HepG2 (cell line): ENCODE results near the gene NCKAP1. TPM values are rescaled to one million over a fixed set of nuclear protein-coding genes. Genes with fewer than 3 reads are reported as not detected.

ENCODE experiments used
- ATAC-seq: fragments of 200-7000 bp; cut with Tn5 transposase; 3 replicates; pipeline ENCODE4 v1.9.1; 2020; ENCODE audit warnings: mild to moderate bottlenecking, moderate library complexity
- BruUV-seq: library from RNA; stranded (reverse); fragments of 400-500 nt; replicated peaks from 2 replicates; lab custom pipeline; 2021; lab: Mats Ljungman, UMichigan
- CTCF ChIA-PET: fragments of 300-600 bp; formaldehyde crosslinking; extraction: SDS; loops from one replicate; lab custom pipeline; 2021; ENCODE audit warnings: low total read pairs, inconsistent platforms, low intra/inter-chr PET ratio; lab: Yijun Ruan, JAX
- POLR2A ChIA-PET: fragments of 350-600 bp; sonication (Branson Sonifier 250); formaldehyde crosslinking; loops from one replicate; lab custom pipeline; 2020; ENCODE audit warnings: antibody characterized with exemption, inconsistent platforms; lab: Yijun Ruan, JAX
- DNase-seq: peaks from one replicate; pipeline ENCODE4 v3.0.0-alpha.2; 2015; ENCODE audit warnings: low spot score
- FAIRE-seq: peaks from 3 replicates; lab custom pipeline; 2011; peaks lifted over from hg19 to GRCh38; lab: Jason Lieb, UNC
- H2AFZ ChIP-seq: one replicate; pipeline ENCODE4 v1.6.1; 2011; ENCODE audit warnings: low read length, inconsistent platforms
- H3K27ac ChIP-seq: fragments of 300-600 bp; 3 replicates; pipeline ENCODE4 v1.8.0; 2011; ENCODE audit warnings: mixed run types, mild to moderate bottlenecking, mixed read lengths, low read length, inconsistent platforms; ENCODE audit not compliant: insufficient read depth; ENCODE audit errors: extremely low read length
- H3K27me3 ChIP-seq, 2 experiments: fragments of 200-600 bp in 1 of 2; 2 replicates in 1 of 2; 3 replicates in 1 of 2; pipeline versions ENCODE4 v1.6.0 to v1.8.0; 2011; ENCODE audit warnings: low read length in 2 of 2, mild to moderate bottlenecking in 2 of 2, moderate library complexity in 2 of 2, inconsistent platforms in 1 of 2; ENCODE audit not compliant: insufficient read depth in 2 of 2, control insufficient read depth in 1 of 2
- H3K36me3 ChIP-seq, 2 experiments: fragments of 200-600 bp in 1 of 2; replicated peaks in 1 of 2; 2 replicates in 1 of 2; 3 replicates in 1 of 2; pipeline versions ENCODE4 v1.5.1 to v1.8.0; 2011; ENCODE audit warnings: low read length in 2 of 2, inconsistent platforms in 1 of 2; ENCODE audit not compliant: insufficient read depth in 2 of 2, control insufficient read depth in 1 of 2
- H3K4me1 ChIP-seq: 2 replicates; pipeline ENCODE4 v1.5.1; 2012; ENCODE audit warnings: low read length, inconsistent platforms; ENCODE audit not compliant: insufficient read depth
- H3K4me2 ChIP-seq: 2 replicates; pipeline ENCODE4 v1.6.0; 2011; ENCODE audit warnings: low read depth, low read length, inconsistent platforms
- H3K4me3 ChIP-seq, 3 experiments: fragments of 200-600 bp in 1 of 3; sonication (generic), shearing (Covaris generic) in 1 of 3; replicated peaks in 1 of 3; 2 replicates each; pipeline ENCODE4 v1.5.1; 2011 to 2016; ENCODE audit warnings: low read length in 3 of 3, inconsistent platforms in 2 of 3, low read depth in 2 of 3, mild to moderate bottlenecking in 2 of 3, control low read depth in 1 of 3, mixed read lengths in 1 of 3; ENCODE audit not compliant: insufficient read depth in 1 of 3
- H3K79me2 ChIP-seq: one replicate; pipeline ENCODE4 v1.6.1; 2011; ENCODE audit warnings: low read length, inconsistent platforms; ENCODE audit not compliant: insufficient read depth
- H3K9ac ChIP-seq: 2 replicates; pipeline ENCODE4 v1.6.0; 2011; ENCODE audit warnings: mild to moderate bottlenecking, low read depth, low read length, inconsistent platforms; ENCODE audit not compliant: insufficient read depth
- H3K9me3 ChIP-seq: 2 replicates; pipeline ENCODE4 v1.5.1; 2012; ENCODE audit warnings: mild to moderate bottlenecking, low read length
- H4K20me1 ChIP-seq: 2 replicates; pipeline ENCODE4 v1.6.0; 2011; ENCODE audit warnings: inconsistent platforms, mild to moderate bottlenecking, low read length, moderate library complexity; ENCODE audit not compliant: insufficient read depth
- BORCS8-MEF2B ChIP-seq: sonication (generic); formaldehyde crosslinking; IDR thresholded peaks from 2 replicates; pipeline ENCODE4 v1.8.0; 2022; ENCODE audit warnings: mild to moderate bottlenecking, missing genetic modification reagents
- FLYWCH1 ChIP-seq: sonication (generic); formaldehyde crosslinking; IDR thresholded peaks from 2 replicates; pipeline ENCODE4 v1.8.1; 2023; ENCODE audit warnings: mild to moderate bottlenecking, missing genetic modification reagents
- FOXA1 ChIP-seq, 2 experiments: fragments of 450-650 bp in 1 of 2; sonication (generic) in 1 of 2; formaldehyde crosslinking in 1 of 2; IDR thresholded peaks; 2 replicates each; pipeline versions ENCODE4 v1.4.0 to v1.6.1; 2016 to 2020; ENCODE audit warnings: missing genetic modification reagents in 1 of 2
- POLR2A ChIP-seq, 2 experiments: IDR thresholded peaks; 2 replicates each; pipeline ENCODE4 v1.6.1; 2011; ENCODE audit warnings: low read depth in 2 of 2, low read length in 2 of 2, mild to moderate bottlenecking in 1 of 2, moderate library complexity in 1 of 2; ENCODE audit not compliant: insufficient read depth in 1 of 2
- RELA ChIP-seq: sonication (generic); formaldehyde crosslinking; IDR thresholded peaks from 2 replicates; pipeline ENCODE4 v1.4.0; 2020; ENCODE audit warnings: missing genetic modification reagents
- SMC3 ChIP-seq: IDR thresholded peaks from 2 replicates; pipeline ENCODE4 v1.6.1; 2011; ENCODE audit warnings: low read length, improper control_type of control experiment
- ZBTB1 ChIP-seq: sonication (generic); formaldehyde crosslinking; IDR thresholded peaks from 2 replicates; pipeline ENCODE4 v1.4.0; 2020; ENCODE audit warnings: missing genetic modification reagents, borderline replicate concordance
- ZFP82 ChIP-seq: sonication (generic); formaldehyde crosslinking; IDR thresholded peaks from 2 replicates; pipeline ENCODE4 v1.5.1; 2020; ENCODE audit warnings: mild to moderate bottlenecking, missing genetic modification reagents, borderline replicate concordance
- ZNF33A ChIP-seq: sonication (generic); formaldehyde crosslinking; IDR thresholded peaks from 2 replicates; pipeline ENCODE4 v1.5.1; 2020; ENCODE audit warnings: missing genetic modification reagents, mild to moderate bottlenecking, moderate library complexity, borderline replicate concordance
- ZNF556 ChIP-seq: sonication (generic); formaldehyde crosslinking; IDR thresholded peaks from 2 replicates; pipeline ENCODE4 v1.4.0; 2020; ENCODE audit warnings: mild to moderate bottlenecking, missing genetic modification reagents, borderline replicate concordance
- ZNF605 ChIP-seq: sonication (generic); formaldehyde crosslinking; IDR thresholded peaks from 2 replicates; pipeline ENCODE4 v1.8.0; 2022; ENCODE audit warnings: mild to moderate bottlenecking, missing genetic modification reagents
- ZNF615 ChIP-seq: sonication (generic); formaldehyde crosslinking; IDR thresholded peaks from 2 replicates; pipeline ENCODE4 v1.5.0; 2020; ENCODE audit warnings: mild to moderate bottlenecking, missing genetic modification reagents, borderline replicate concordance
- ZNF775 ChIP-seq: sonication (generic); formaldehyde crosslinking; IDR thresholded peaks from 2 replicates; pipeline ENCODE4 v1.4.0; 2020; ENCODE audit warnings: missing genetic modification reagents, mild to moderate bottlenecking, moderate library complexity, borderline replicate concordance
- ZNF782 ChIP-seq: sonication (generic); formaldehyde crosslinking; IDR thresholded peaks from 2 replicates; pipeline ENCODE4 v1.4.0; 2020; ENCODE audit warnings: missing genetic modification reagents, mild to moderate bottlenecking, borderline replicate concordance
- WGBS: methylation state at CpG from one replicate; pipeline ENCODE4 v1.1.6; 2017; ENCODE audit warnings: low lambda C conversion rate; 5-methylcytosine and 5-hydroxymethylcytosine counted together
- in situ Hi-C: cut with HindIII; loops from 2 replicates; pipeline ENCODE4 v1.10.0; 2017; ENCODE audit warnings: low pct_unique_long_range_greater_than_20kb; ENCODE audit not compliant: extremely low pct_ligation_motif_present
- intact Hi-C: fragments of 100-400 bp; cut with micrococcal nuclease; formaldehyde crosslinking; loops from one replicate; pipeline ENCODE4 v1.10.0; 2022; ENCODE audit not compliant: unreplicated experiment
- polyA plus RNA-seq, 8 experiments: library from polyadenylated mRNA; depleted of rRNA in 3 of 8; stranded (reverse) in 7 of 8; unstranded in 1 of 8; fragments of >200 nt; fragmentation: Illumina TruSeq in 4 of 8; extraction: Trizol in 4 of 8; gene quantifications; 2 replicates each; pipeline versions ENCODE4 v1.2.1 to v1.2.3, GENCODE V29; 2011 to 2016; ENCODE audit warnings: low read depth in 4 of 8, missing spikeins in 1 of 8, mixed read lengths in 1 of 8; ENCODE audit not compliant: insufficient read depth in 1 of 8
- total RNA-seq, 5 experiments: library from RNA; depleted of rRNA; stranded (reverse); fragments of >200 nt; fragmentation: Illumina TruSeq; extraction: Trizol; gene quantifications; 2 replicates each; pipeline ENCODE4 v1.2.3, GENCODE V29; 2016; ENCODE audit warnings: low read depth in 1 of 5
- TF ChIP-seq, protein P1 (sequence below): sonication (generic); formaldehyde crosslinking; IDR thresholded peaks from 2 replicates; pipeline ENCODE4 v1.4.0; 2020; ENCODE audit warnings: missing genetic modification reagents
- TF ChIP-seq, protein P2 (sequence below): sonication (generic); formaldehyde crosslinking; IDR thresholded peaks from 2 replicates; pipeline ENCODE4 v1.4.0; 2020; ENCODE audit warnings: missing genetic modification reagents, low read depth, mild to moderate bottlenecking, borderline replicate concordance
- TF ChIP-seq, protein P3 (sequence below): sonication (generic); formaldehyde crosslinking; IDR thresholded peaks from 2 replicates; pipeline ENCODE4 v1.4.0; 2020; ENCODE audit warnings: missing genetic modification reagents, borderline replicate concordance
- TF ChIP-seq, protein P4 (sequence below): sonication (generic); formaldehyde crosslinking; conservative IDR thresholded peaks from 2 replicates; pipeline ENCODE4 v1.8.0; 2022; ENCODE audit warnings: mild to moderate bottlenecking, moderate library complexity, missing genetic modification reagents

Gene NCKAP1
- total and polyA plus RNA-seq, 2 of the 13 experiments (the other 11 are each of a cell fraction or from before 2014, with no cell fraction given) = 72.1 to 96.3 TPM

DNA sequence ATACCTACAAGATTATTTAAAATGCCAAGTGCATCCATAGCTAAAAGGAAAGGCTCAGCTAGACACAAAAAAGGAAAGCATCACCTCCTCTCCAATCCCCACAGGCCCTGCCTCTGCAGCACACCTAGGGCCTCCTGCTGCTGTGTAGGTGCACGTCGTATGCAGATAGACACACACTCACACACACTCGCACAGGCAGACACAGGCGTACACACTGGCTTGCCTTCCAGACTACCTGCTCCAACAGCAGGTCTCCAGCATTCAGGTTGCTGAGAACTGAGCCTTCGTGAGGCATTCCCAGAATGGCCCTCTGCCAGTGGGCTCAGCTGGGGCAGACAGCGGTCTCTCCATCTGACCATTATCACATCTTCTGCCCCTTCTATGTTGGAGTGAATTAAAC lies 136.5 kb downstream of the NCKAP1 start (continued):
- TF ChIP-seq, protein P1, sequence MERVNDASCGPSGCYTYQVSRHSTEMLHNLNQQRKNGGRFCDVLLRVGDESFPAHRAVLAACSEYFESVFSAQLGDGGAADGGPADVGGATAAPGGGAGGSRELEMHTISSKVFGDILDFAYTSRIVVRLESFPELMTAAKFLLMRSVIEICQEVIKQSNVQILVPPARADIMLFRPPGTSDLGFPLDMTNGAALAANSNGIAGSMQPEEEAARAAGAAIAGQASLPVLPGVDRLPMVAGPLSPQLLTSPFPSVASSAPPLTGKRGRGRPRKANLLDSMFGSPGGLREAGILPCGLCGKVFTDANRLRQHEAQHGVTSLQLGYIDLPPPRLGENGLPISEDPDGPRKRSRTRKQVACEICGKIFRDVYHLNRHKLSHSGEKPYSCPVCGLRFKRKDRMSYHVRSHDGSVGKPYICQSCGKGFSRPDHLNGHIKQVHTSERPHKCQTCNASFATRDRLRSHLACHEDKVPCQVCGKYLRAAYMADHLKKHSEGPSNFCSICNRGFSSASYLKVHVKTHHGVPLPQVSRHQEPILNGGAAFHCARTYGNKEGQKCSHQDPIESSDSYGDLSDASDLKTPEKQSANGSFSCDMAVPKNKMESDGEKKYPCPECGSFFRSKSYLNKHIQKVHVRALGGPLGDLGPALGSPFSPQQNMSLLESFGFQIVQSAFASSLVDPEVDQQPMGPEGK = no peak
- TF ChIP-seq BORCS8-MEF2B (CRISPR knock-in tag) (no peak), ZNF33A (no peak), FLYWCH1 (CRISPR knock-in tag) (no peak), ZNF605 (CRISPR knock-in tag) (no peak), ZBTB1 (no peak), ZFP82 (CRISPR knock-in tag) (no peak)
- TF ChIP-seq, protein P2, sequence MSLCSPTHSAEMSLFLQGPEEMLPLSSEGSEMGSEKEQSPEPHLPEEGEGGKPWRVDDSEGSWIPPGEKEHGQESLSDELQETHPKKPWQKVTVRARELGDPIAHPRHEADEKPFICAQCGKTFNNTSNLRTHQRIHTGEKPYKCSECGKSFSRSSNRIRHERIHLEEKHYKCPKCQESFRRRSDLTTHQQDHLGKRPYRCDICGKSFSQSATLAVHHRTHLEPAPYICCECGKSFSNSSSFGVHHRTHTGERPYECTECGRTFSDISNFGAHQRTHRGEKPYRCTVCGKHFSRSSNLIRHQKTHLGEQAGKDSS (CRISPR knock-in tag) = no peak

DNA sequence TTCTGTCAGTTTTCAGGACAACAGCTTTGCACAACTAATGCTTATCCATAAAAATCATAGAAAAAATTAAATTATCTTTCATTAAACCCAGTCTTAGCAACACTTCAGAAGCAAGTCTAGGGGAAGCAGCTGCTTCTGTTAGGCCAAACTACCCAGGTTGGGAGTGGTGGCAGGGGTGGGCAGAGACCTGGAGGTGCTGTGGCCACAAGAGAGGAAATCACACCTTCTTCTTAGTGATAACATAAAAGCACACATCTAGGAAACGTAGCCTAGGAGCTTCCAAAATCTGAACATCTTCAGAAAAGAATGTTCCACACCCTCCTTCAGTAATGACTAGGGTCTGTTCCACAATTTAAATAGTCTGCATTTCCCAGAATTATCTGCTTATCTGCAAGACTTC lies 139.5 kb downstream of the NCKAP1 start:
- POLR2A ChIA-PET = no interaction called here
- CTCF ChIA-PET = no interaction called here
- intact Hi-C loops (no loop called here), in situ Hi-C loops (no loop called here)
- Histone ChIP-seq H3K4me2 (no peak overlapping the region), H3K4me1 (peaks cover 10% of the 10 kb centered on the region), H2AFZ (no peak overlapping the region), H3K4me3 (no peak overlapping the region), H3K9me3 (no peaks in the 10 kb centered on the region), H3K27me3 (no peaks in the 10 kb centered on the region), H3K79me2 (no peaks in the 10 kb centered on the region), H3K27ac (no peak overlapping the region), H3K9ac (no peak overlapping the region), H4K20me1 (no peaks in the 10 kb centered on the region), H3K36me3 (no peaks in the 10 kb centered on the region)
- 64% methylated on average over 1 of the region's 1 CpG for WGBS
- no peak for FAIRE-seq
- DNase-seq = no peak
- ATAC-seq = no peak
- BruUV-seq = no TSS peak
- TF ChIP-seq, protein P3, sequence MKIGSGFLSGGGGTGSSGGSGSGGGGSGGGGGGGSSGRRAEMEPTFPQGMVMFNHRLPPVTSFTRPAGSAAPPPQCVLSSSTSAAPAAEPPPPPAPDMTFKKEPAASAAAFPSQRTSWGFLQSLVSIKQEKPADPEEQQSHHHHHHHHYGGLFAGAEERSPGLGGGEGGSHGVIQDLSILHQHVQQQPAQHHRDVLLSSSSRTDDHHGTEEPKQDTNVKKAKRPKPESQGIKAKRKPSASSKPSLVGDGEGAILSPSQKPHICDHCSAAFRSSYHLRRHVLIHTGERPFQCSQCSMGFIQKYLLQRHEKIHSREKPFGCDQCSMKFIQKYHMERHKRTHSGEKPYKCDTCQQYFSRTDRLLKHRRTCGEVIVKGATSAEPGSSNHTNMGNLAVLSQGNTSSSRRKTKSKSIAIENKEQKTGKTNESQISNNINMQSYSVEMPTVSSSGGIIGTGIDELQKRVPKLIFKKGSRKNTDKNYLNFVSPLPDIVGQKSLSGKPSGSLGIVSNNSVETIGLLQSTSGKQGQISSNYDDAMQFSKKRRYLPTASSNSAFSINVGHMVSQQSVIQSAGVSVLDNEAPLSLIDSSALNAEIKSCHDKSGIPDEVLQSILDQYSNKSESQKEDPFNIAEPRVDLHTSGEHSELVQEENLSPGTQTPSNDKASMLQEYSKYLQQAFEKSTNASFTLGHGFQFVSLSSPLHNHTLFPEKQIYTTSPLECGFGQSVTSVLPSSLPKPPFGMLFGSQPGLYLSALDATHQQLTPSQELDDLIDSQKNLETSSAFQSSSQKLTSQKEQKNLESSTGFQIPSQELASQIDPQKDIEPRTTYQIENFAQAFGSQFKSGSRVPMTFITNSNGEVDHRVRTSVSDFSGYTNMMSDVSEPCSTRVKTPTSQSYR = no peak
- TF ChIP-seq ZNF782 (CRISPR knock-in tag) (no peak), ZNF615 (CRISPR knock-in tag) (no peak), ZNF775 (CRISPR knock-in tag) (no peak), RELA (no peak), SMC3 (no peak), POLR2A (IDR thresholded peaks at IDR 0.05; ENCODE audit: insufficient read depth in 1 of 2, low read depth in 2 of 2, low read length in 2 of 2) (no peak), ZNF556 (CRISPR knock-in tag) (no peak), FOXA1 (IDR thresholded peaks at IDR 0.05) (no peak), FOXA1 (CRISPR knock-in tag; IDR thresholded peaks at IDR 0.05) (no peak)
- TF ChIP-seq, protein P4, sequence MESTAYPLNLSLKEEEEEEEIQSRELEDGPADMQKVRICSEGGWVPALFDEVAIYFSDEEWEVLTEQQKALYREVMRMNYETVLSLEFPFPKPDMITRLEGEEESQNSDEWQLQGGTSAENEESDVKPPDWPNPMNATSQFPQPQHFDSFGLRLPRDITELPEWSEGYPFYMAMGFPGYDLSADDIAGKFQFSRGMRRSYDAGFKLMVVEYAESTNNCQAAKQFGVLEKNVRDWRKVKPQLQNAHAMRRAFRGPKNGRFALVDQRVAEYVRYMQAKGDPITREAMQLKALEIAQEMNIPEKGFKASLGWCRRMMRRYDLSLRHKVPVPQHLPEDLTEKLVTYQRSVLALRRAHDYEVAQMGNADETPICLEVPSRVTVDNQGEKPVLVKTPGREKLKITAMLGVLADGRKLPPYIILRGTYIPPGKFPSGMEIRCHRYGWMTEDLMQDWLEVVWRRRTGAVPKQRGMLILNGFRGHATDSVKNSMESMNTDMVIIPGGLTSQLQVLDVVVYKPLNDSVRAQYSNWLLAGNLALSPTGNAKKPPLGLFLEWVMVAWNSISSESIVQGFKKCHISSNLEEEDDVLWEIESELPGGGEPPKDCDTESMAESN (CRISPR knock-in tag) = no peak
